Left lung (tissue), 10 donors: ENCODE data around the gene RPL5. TPM values are rescaled to one million over a fixed set of nuclear protein-coding genes. Genes with fewer than 3 reads are reported as not detected.

ENCODE experiments used
- ATAC-seq: fragments of 200-7000 bp; cut with Tn5 transposase; one replicate; pipeline ENCODE4 v1.9.1; 2020; ENCODE audit warnings: moderate library complexity
- DNase-seq, 4 donors: peaks; one replicate each; pipeline ENCODE4 v3.0.0-alpha.2; 2013 to 2020
- H3K27ac ChIP-seq, 2 donors: fragments of 200-600 bp; sonication (generic) in 1 of 2; one replicate each; pipeline versions ENCODE4 v1.5.0 to v1.8.0; 2020 to 2021
- H3K27me3 ChIP-seq, 2 donors: fragments of 200-600 bp; sonication (generic) in 1 of 2; one replicate each; pipeline versions ENCODE4 v1.5.0 to v1.8.0; 2020 to 2021
- H3K36me3 ChIP-seq, 2 donors: fragments of 200-600 bp; sonication (generic) in 1 of 2; one replicate each; pipeline versions ENCODE4 v1.5.0 to v1.8.0; 2020 to 2021
- H3K4me1 ChIP-seq, 2 donors: fragments of 200-600 bp; one replicate each; pipeline ENCODE4 v1.8.0; 2021
- H3K4me3 ChIP-seq, 2 donors: fragments of 200-600 bp; sonication (generic) in 1 of 2; one replicate each; pipeline versions ENCODE4 v1.5.0 to v1.8.0; 2020 to 2021; ENCODE audit warnings: mild to moderate bottlenecking in 1 of 2
- H3K9me3 ChIP-seq, 2 donors: fragments of 200-600 bp; sonication (generic) in 1 of 2; one replicate each; pipeline versions ENCODE4 v1.5.0 to v1.8.0; 2020 to 2021
- CTCF ChIP-seq, 2 donors: fragments of 200-600 bp; sonication (generic) in 1 of 2; IDR thresholded peaks; one replicate each; pipeline versions ENCODE4 v1.5.0 to v1.8.0; 2021; ENCODE audit warnings: antibody characterized with exemption in 2 of 2
- intact Hi-C, 2 donors: fragments of 100-400 bp; cut with DNase I; formaldehyde crosslinking; loops; one replicate each; pipeline versions ENCODE4 v1.11.2 to v1.14.2; 2022
- polyA plus RNA-seq, 6 donors: library from polyadenylated mRNA; unstranded; fragments of 120-200 nt; gene quantifications; one replicate each; pipeline ENCODE4 v1.2.1, GENCODE V29; 2013; ENCODE audit not compliant: insufficient read length in 6 of 6
- total RNA-seq, 2 donors: library from RNA; stranded (reverse); fragmentation: NEBNext Ultra II Directional; extraction: Animal tissue kit (Norgen Biotek cat#: 25700); gene quantifications; one replicate each; pipeline ENCODE4 v1.2.1, GENCODE V29; 2021
- donor health status: DM: no; HTN: yes; CAD: no.
- donor health status: DM: no; HTN: no; CAD: no.

RPL5 gene
- total and polyA plus RNA-seq, 8 donors = 695 to 3,250 (median 3,018) TPM

- DNase-seq = no peak
- Histone ChIP-seq H3K27ac (no peak overlapping the region), H3K4me3 (no peak overlapping the region), H3K9me3 (peaks cover 0 to 3% of the 10 kb centered on the region in 2 donors), H3K4me1 (peaks cover 7 to 30% of the 10 kb centered on the region in 2 donors), H3K27me3 (no peaks in the 10 kb centered on the region), H3K36me3 (no peaks in the 10 kb centered on the region)
- no peak for TF ChIP-seq CTCF (IDR thresholded peaks at IDR 0.05)
- intact Hi-C loops = no loop called here
- no peak for ATAC-seq
These were observed 23.4 kb downstream of the RPL5 start for GRCh38 chr1:92855236-92855635.

DNA sequence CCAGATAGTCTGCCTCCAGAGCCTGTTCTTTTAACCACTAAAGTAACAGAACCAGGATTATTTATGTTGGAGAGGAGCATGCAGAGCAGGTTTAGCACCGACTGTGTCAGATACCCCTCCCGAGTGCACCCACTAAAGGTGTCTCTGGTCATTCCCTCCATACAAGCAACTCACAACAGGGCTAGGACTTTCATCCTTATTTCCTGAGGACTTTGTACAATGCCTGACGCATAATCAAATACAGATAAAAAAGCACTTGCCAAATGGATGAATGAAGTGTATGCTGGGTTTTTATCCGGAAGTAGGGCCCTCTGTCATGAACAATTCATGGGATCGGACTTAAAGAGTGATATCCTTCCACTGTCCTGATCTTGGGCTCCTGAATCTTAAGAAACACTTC is 26.0 kb downstream of the RPL5 start:
- peaks cover 0 to 3% of the 10 kb centered on the region in 2 donors for H3K9me3 ChIP-seq
- ATAC-seq (no peak), DNase-seq (no peak)
- H3K36me3 ChIP-seq = no peaks in the 10 kb centered on the region
- H3K4me3 ChIP-seq = no peak overlapping the region
- no peak for TF ChIP-seq CTCF (IDR thresholded peaks at IDR 0.05)
- intact Hi-C loops = no loop called here
- no peaks in the 10 kb centered on the region for H3K27me3 ChIP-seq
- no peak overlapping the region for H3K27ac ChIP-seq
- H3K4me1 ChIP-seq = peaks cover 2 to 21% of the 10 kb centered on the region in 2 donors

DNA sequence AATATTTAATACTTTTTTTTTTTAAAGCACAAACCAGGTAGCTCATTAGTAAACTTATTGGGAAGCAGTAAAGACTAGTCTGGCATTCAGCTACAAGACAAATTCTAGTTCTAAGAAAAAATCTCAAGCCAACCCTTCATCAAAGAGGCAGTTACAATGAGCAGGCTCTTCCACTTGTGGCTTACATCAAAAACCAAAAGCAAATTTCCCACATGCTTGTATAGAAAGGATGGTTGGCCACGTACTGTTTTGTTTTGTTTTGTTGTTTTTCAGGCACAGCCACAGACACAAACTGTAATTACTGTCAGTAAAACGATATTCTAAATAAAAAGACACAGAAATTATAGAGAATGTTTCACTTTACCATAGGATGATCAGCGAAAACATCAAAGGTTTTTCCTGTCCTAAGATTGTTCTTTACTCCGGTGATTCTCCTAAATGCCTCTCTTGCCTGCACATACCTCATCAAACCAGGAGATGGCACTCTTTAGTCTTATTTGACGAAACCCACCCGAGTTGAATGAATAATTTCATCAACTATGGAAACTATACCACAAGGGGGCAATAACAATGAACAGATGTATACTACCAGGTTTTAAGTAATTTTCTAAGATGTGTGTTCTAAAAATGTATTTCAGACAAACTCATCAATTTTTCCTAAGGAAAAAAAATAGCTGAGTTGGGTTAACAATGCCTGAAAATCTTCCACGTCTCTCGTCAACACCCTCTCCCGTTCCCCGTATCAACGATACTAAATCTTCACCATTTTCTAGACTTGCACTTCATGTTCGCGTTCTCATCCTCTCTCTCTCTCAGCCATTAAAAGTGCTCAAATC is 26.9 kb downstream of the RPL5 start:
- peak overlapping the region in 1 of 2 donors; percentile 8 for H3K4me3 ChIP-seq
- ATAC-seq (peak; percentile 98), DNase-seq (peak in 2 of 4 donors; percentile 74 to 85)
- H3K9me3 ChIP-seq = peaks cover 0 to 3% of the 10 kb centered on the region in 2 donors
- no peaks in the 10 kb centered on the region for H3K27me3 ChIP-seq
- no peak overlapping the region for H3K27ac ChIP-seq
- no peaks in the 10 kb centered on the region for H3K36me3 ChIP-seq
- TF ChIP-seq CTCF (IDR thresholded peaks at IDR 0.05) = peak; percentile 87 to 89
- H3K4me1 ChIP-seq = peaks cover 0 to 11% of the 10 kb centered on the region in 2 donors
- intact Hi-C loops = loop anchor here in 1 of 2 donors (1.0 kb wide), 1 partner anchor 136 kb away; no protein-coding TSS in a partner anchor

DNA sequence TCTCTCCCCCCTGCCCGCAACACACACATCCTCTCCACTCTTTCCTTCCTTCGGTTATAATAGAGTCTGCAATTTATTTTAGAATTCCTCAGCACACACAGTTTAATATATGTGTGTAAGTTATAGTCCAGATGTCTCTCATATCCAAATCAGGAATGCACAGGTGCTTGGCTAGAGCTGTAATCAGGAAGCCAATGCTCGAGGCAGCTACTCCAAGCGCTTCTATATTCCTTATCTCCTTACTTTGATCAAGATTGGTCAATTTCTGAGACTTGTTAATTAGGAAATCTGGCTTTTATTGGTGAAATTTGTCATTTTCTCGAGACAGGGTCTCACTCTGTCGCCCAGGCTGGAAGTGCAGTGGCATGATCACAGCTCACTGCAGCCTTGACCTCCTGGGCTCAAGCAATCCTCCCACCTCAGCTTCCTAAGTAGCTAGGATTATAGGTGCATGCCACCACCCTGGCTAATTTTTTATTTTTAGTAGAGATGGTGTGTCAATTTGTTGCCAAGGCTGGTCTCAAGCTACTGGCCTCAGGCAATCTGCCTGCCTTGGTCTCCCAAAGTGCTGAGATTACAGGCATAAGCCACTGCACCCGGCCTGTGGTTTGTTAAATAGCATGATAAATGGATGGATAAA is 27.7 kb downstream of the RPL5 start:
- no peak for DNase-seq
- no peak for TF ChIP-seq CTCF (IDR thresholded peaks at IDR 0.05)
- Histone ChIP-seq H3K36me3 (no peaks in the 10 kb centered on the region), H3K4me3 (peak overlapping the region in 1 of 2 donors; percentile 8), H3K27me3 (no peaks in the 10 kb centered on the region), H3K9me3 (peaks cover 0 to 3% of the 10 kb centered on the region in 2 donors), H3K27ac (no peak overlapping the region), H3K4me1 (peaks cover 0 to 6% of the 10 kb centered on the region in 2 donors)
- intact Hi-C loops = loop anchor here in 1 of 2 donors (1.0 kb wide), 1 partner anchor 135 kb away; no protein-coding TSS in a partner anchor
- peak; percentile 33 for ATAC-seq

DNA sequence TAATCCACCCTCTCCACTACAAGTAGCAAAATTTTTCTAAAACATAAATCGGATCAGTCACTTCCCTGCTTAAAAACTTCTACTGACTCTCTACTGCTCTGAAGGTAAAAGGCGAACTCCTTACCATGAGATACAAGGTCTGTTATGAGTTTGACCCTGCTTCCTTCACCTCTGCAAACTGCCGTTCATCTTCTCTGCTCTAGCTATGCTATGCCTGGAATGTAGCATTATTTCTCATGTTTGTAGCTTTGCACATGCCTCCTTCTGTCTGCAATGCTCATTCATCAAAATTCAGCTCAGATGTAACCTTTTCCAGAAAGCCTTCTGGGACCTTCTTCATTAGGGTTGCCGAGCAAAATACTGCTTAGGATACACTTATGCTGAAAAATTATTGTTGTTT is 30.8 kb downstream of the RPL5 start:
- peaks cover 0 to 6% of the 10 kb centered on the region in 2 donors for H3K4me1 ChIP-seq
- ATAC-seq (no peak), DNase-seq (no peak)
- TF ChIP-seq CTCF (IDR thresholded peaks at IDR 0.05) = no peak
- H3K27ac ChIP-seq = no peak overlapping the region
- no peaks in the 10 kb centered on the region for H3K9me3 ChIP-seq
- no peaks in the 10 kb centered on the region for H3K27me3 ChIP-seq
- no peak overlapping the region for H3K4me3 ChIP-seq
- no peaks in the 10 kb centered on the region for H3K36me3 ChIP-seq
- intact Hi-C loops = no loop called here
